ENCODE measurements around the gene MEIS3.

DNA sequence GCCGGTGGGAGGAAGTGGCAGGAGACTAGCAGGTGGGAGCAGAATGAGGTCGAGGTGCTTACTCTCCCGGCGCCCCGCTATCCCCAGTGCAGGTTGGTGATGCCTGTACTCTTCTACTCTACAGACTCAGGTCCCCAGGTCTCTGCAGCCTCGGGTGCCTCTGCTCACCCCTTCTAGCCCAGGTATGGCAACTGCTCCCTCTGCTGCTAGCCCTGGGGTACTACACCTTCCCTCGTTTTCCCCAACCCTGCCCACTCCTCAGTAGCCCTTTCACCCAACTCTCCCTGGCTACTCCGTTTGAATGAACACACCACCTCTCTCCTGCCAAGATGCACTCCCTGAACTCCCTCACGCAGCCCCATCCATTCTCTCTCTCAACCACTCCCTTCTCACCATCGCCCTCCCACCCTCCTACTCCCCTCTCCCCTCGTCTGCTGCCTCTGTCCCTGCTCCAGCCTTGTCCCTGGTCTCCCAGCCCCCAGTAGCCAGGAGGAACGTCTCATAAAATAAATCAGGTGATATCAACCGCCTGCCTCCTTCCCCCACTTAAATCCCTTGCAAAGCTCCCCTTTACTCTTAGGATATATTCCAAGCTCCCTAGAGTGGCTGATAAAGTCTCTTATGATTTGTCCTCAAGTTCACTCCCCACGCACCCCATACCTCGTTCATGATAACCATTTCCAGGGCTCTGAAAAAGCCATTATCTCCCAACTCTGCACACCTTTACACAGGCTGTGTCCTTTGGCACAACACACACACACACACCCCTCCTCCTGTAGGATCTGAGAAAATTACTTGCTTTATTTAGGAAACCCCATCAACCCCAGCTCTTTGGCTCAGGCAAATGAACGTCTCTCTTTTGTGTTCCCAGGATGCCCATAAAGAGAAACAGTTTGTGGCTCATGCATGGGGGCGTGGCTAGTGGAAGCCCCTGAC is 8.2 kb upstream of the MEIS3 start:
- TF ChIP-seq POLR2AphosphoS5 (IDR thresholded peaks at IDR 0.05), result no peak
- TF ChIP-seq, protein P1, sequence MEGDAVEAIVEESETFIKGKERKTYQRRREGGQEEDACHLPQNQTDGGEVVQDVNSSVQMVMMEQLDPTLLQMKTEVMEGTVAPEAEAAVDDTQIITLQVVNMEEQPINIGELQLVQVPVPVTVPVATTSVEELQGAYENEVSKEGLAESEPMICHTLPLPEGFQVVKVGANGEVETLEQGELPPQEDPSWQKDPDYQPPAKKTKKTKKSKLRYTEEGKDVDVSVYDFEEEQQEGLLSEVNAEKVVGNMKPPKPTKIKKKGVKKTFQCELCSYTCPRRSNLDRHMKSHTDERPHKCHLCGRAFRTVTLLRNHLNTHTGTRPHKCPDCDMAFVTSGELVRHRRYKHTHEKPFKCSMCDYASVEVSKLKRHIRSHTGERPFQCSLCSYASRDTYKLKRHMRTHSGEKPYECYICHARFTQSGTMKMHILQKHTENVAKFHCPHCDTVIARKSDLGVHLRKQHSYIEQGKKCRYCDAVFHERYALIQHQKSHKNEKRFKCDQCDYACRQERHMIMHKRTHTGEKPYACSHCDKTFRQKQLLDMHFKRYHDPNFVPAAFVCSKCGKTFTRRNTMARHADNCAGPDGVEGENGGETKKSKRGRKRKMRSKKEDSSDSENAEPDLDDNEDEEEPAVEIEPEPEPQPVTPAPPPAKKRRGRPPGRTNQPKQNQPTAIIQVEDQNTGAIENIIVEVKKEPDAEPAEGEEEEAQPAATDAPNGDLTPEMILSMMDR (IDR thresholded peaks at IDR 0.05), result peak; percentile 81 to 89 (median 86)

Data from upper lobe of left lung (tissue), 4 donors.